Mesendoderm (in vitro differentiated cells): ENCODE results near the gene RRP7A.
"Not testable (repeated sequence)": the region's sequence is repeated elsewhere in the genome, so short reads cannot be mapped to it uniquely, and the experiment has no call there.

ENCODE experiments used
- DNase-seq: peaks from one replicate; pipeline ENCODE4 v3.0.0; 2013
- H2AK5ac ChIP-seq: 2 replicates; pipeline ENCODE4 v1.6.1; 2013; ENCODE audit warnings: low read length, inconsistent platforms
- H2BK120ac ChIP-seq: 2 replicates; pipeline ENCODE4 v1.6.1; 2013; ENCODE audit warnings: low read depth, mild to moderate bottlenecking, low read length, moderate library complexity, mixed read lengths
- H2BK15ac ChIP-seq: replicated peaks from 2 replicates; pipeline ENCODE4 v1.6.1; 2013; ENCODE audit warnings: low read depth, mild to moderate bottlenecking, moderate library complexity
- H2BK5ac ChIP-seq: 2 replicates; pipeline ENCODE4 v1.6.1; 2013; ENCODE audit warnings: low read length, inconsistent platforms
- H3K18ac ChIP-seq: 2 replicates; pipeline ENCODE4 v1.6.1; 2013; ENCODE audit warnings: mild to moderate bottlenecking, low read length, mixed read lengths
- H3K23ac ChIP-seq: one replicate; pipeline ENCODE4 v1.6.1; 2013; ENCODE audit warnings: low read length
- H3K27ac ChIP-seq: 2 replicates; pipeline ENCODE4 v1.5.1; 2013; ENCODE audit warnings: low read depth, mild to moderate bottlenecking, inconsistent platforms, low read length, moderate library complexity
- H3K27me3 ChIP-seq: 2 replicates; pipeline ENCODE4 v1.6.1; 2013; ENCODE audit warnings: low read length, control low read depth, mild to moderate bottlenecking, inconsistent platforms; ENCODE audit not compliant: insufficient read depth, poor library complexity
- H3K36me3 ChIP-seq: 2 replicates; pipeline ENCODE4 v1.6.1; 2013; ENCODE audit warnings: low read length, inconsistent platforms; ENCODE audit not compliant: control insufficient read depth, insufficient read depth
- H3K4ac ChIP-seq: one replicate; pipeline ENCODE4 v1.6.1; 2013; ENCODE audit warnings: low read depth, mild to moderate bottlenecking, low read length, moderate library complexity
- H3K4me1 ChIP-seq: 2 replicates; pipeline ENCODE4 v1.6.1; 2013; ENCODE audit warnings: low read depth, low read length, inconsistent platforms; ENCODE audit not compliant: control insufficient read depth
- H3K4me2 ChIP-seq: 2 replicates; pipeline ENCODE4 v1.6.1; 2013; ENCODE audit warnings: low read length
- H3K4me3 ChIP-seq: 2 replicates; pipeline ENCODE4 v1.5.1; 2013; ENCODE audit warnings: mild to moderate bottlenecking, low read length
- H3K56ac ChIP-seq: one replicate; pipeline ENCODE4 v1.6.1; 2013; ENCODE audit warnings: low read length
- H3K79me1 ChIP-seq: 2 replicates; pipeline ENCODE4 v1.6.1; 2013; ENCODE audit warnings: low read length, inconsistent platforms
- H3K79me2 ChIP-seq: 2 replicates; pipeline ENCODE4 v1.6.1; 2013; ENCODE audit warnings: mild to moderate bottlenecking, low read length; ENCODE audit not compliant: control insufficient read depth, insufficient read depth
- H3K9ac ChIP-seq: 2 replicates; pipeline ENCODE4 v1.6.1; 2013; ENCODE audit warnings: low read length, inconsistent platforms
- H4K5ac ChIP-seq: one replicate; pipeline ENCODE4 v1.6.1; 2013; ENCODE audit warnings: low read length
- H4K8ac ChIP-seq: one replicate; pipeline ENCODE4 v1.6.1; 2013; ENCODE audit warnings: low read depth, mild to moderate bottlenecking, control low read depth, low read length, moderate library complexity
- WGBS: extraction: QIAGEN DNeasy Blood & Tissue Kit; methylation state at CpG from one replicate; pipeline ENCODE4 v1.1.7; 2013; ENCODE audit warnings: low lambda C conversion rate, missing lambda C conversion rate; ENCODE audit not compliant: insufficient coverage; ENCODE audit errors: extremely low coverage; 5-methylcytosine and 5-hydroxymethylcytosine counted together

Gene RRP7A

DNA sequence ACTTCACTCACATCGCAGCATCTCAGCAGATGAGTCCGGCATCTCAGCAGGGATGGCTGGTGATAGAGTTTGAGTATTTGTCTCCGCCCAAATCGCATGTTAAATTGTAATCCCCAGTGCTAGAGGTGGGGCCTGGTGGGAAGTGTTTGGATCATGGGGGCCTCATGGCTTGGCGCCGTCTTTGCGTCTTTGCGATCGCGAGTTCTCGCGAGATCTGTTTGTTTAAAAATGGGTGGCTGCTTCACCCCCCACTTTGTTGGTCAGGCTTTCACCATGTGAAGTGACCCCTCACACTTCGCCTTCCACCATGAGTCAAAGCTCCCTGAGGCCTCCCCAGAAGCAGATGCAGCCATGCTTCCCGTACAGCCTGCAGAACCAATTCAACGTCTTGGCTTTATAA, 3.0 kb upstream of the RRP7A start:
- no peak overlapping the region for H3K27ac ChIP-seq
- H3K4me2 ChIP-seq = no peak overlapping the region
- H3K79me2 ChIP-seq = peaks cover 6% of the 10 kb centered on the region
- H2BK120ac ChIP-seq = no peak overlapping the region
- WGBS = no CpG with 5 or more reads among the region's 15 CpGs
- no peak overlapping the region for H4K8ac ChIP-seq
- H3K4me1 ChIP-seq = no peaks in the 10 kb centered on the region
- H3K56ac ChIP-seq = no peak overlapping the region
- H3K79me1 ChIP-seq = peaks cover 2% of the 10 kb centered on the region
- no peak overlapping the region for H3K9ac ChIP-seq
- H3K18ac ChIP-seq = no peak overlapping the region
- no peak overlapping the region for H3K4me3 ChIP-seq
- H3K4ac ChIP-seq = no peak overlapping the region
- no peaks in the 10 kb centered on the region for H3K36me3 ChIP-seq
- H2AK5ac ChIP-seq = no peak overlapping the region
- no peak overlapping the region for H4K5ac ChIP-seq
- no peak overlapping the region for H2BK15ac ChIP-seq
- no peaks in the 10 kb centered on the region for H3K27me3 ChIP-seq
- H2BK5ac ChIP-seq = no peak overlapping the region
- DNase-seq = no peak
- H3K23ac ChIP-seq = no peak overlapping the region

DNA sequence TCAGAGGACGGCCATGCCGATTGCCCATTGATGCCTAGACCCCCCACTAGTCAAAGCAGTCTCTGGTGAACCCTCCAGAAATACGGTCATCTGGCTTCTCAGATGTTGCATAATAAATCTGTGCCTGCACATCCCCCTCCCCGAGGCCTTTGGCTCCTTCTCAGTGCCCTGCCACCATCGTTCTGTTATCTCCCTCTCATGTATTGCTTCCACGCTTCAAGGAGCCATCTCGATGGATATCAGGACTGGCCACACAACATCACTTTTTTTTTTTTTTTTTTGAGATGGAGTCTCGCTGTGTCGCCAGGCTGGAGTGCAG, 1.6 kb upstream of the RRP7A start:
- H2BK15ac ChIP-seq = no peak overlapping the region
- H3K4me3 ChIP-seq = no peak overlapping the region
- H3K4me2 ChIP-seq = no peak overlapping the region
- no peak overlapping the region for H3K9ac ChIP-seq
- H3K27me3 ChIP-seq = no peaks in the 10 kb centered on the region
- no peaks in the 10 kb centered on the region for H3K36me3 ChIP-seq
- no peak for DNase-seq
- no peak overlapping the region for H3K27ac ChIP-seq
- WGBS = no CpG with 5 or more reads among the region's 9 CpGs
- H3K79me1 ChIP-seq = peaks cover 2% of the 10 kb centered on the region
- peaks cover 9% of the 10 kb centered on the region for H3K79me2 ChIP-seq
- H3K18ac ChIP-seq = no peak overlapping the region
- no peak overlapping the region for H4K8ac ChIP-seq
- no peak overlapping the region for H2AK5ac ChIP-seq
- H4K5ac ChIP-seq = no peak overlapping the region
- H2BK120ac ChIP-seq = no peak overlapping the region
- H2BK5ac ChIP-seq = no peak overlapping the region
- no peak overlapping the region for H3K56ac ChIP-seq
- H3K23ac ChIP-seq = no peak overlapping the region
- H3K4ac ChIP-seq = no peak overlapping the region
- no peaks in the 10 kb centered on the region for H3K4me1 ChIP-seq

DNA sequence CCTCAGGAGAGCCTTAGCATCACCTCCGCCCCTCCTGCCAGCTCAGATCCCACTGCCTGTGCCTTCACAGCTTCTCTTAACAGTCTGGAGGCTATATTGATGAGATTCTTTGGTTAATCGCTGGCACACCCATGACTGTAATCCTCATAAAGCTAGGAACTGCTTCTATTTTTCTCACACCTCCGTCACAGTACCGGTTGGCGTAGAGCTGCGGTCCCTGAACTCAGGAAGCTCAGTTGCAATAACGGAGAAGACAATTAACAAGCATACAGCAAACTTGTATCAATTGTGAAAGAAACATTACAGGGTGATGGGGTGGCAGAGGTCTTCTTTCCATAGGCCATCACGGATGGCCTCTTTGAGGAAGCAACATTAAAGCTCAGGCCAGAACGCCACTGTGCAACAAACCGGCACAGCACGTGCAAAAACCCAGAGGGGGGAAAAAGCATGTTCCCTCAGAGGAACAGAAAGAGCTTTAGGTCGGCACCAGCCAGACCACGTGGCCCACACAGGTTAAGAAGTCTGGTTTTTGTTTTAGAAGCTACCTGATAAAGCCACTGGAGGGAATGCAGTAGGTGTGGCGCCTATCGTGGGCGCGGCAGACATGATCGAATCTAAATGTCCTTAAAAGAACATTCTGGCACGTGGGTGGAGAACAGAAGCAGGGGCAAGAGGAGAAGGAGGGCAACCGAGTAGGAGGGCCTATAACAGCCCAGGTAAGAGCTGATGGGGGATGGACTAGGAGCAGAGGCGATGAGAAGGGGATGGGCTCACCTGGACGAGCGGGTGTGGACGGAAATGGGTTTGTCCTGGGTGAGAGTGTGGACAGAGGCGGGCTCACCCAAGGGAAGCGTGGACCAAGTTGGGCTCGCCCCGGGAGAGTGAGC, 715 bp downstream of the RRP7A start:
- peak overlapping the region; percentile 84 for H3K4me3 ChIP-seq
- H2BK15ac ChIP-seq, H3K18ac ChIP-seq, H3K79me1 ChIP-seq, H4K8ac ChIP-seq, H3K27me3 ChIP-seq, H3K27ac ChIP-seq, H3K4ac ChIP-seq, H2BK120ac ChIP-seq, DNase-seq, H2BK5ac ChIP-seq, H2AK5ac ChIP-seq, H3K4me1 ChIP-seq, H4K5ac ChIP-seq, H3K36me3 ChIP-seq: not testable (repeated sequence)
- no CpG with 5 or more reads among the region's 28 CpGs for WGBS
- peak overlapping the region; percentile 24 for H3K23ac ChIP-seq
- H3K56ac ChIP-seq = peak overlapping the region; percentile 96
- peak overlapping the region; percentile 79 for H3K4me2 ChIP-seq
- peak overlapping the region; percentile 90 for H3K9ac ChIP-seq
- H3K79me2 ChIP-seq = peaks cover 12% of the 10 kb centered on the region

DNA sequence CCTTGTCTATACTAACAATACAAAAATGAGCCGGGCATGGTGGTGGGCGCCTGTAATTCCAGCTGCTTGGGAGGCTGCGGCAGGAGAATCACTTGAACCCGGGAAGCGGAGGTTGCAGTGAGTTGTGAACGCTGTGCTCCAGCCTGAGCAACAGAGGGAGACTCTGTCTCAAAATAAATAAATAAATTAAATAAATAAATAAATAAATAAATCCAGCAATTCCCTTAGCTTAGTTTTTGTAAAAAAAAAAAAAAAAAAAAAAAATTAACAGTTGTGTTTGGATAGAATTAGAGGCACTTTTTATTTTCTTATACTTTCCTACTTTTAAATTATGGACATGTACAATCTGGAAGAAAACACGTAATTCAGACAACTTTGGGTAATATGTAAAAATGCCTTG, 2.5 kb downstream of the RRP7A start:
- H3K27me3 ChIP-seq, H3K56ac ChIP-seq, H3K4me3 ChIP-seq, H3K4me2 ChIP-seq, H3K79me1 ChIP-seq, DNase-seq, H3K9ac ChIP-seq, H3K27ac ChIP-seq, H3K4ac ChIP-seq, H2BK120ac ChIP-seq, H3K23ac ChIP-seq, H3K4me1 ChIP-seq, H3K36me3 ChIP-seq, H4K5ac ChIP-seq, H4K8ac ChIP-seq, H2BK15ac ChIP-seq, H2AK5ac ChIP-seq, H2BK5ac ChIP-seq, H3K18ac ChIP-seq: not testable (repeated sequence)
- H3K79me2 ChIP-seq = peaks cover 12% of the 10 kb centered on the region
- WGBS = no CpG with 5 or more reads among the region's 7 CpGs

GRCh38 chr22:42515896-42516295, 3.7 kb downstream of the RRP7A start:
- no peaks in the 10 kb centered on the region for H3K27me3 ChIP-seq
- no peaks in the 10 kb centered on the region for H3K4me1 ChIP-seq
- H3K36me3 ChIP-seq = peaks cover 5% of the 10 kb centered on the region
- H3K56ac ChIP-seq = no peak overlapping the region
- no peak overlapping the region for H2BK15ac ChIP-seq
- no peak overlapping the region for H4K5ac ChIP-seq
- no peak overlapping the region for H3K9ac ChIP-seq
- no peak overlapping the region for H3K4me2 ChIP-seq
- H3K79me2 ChIP-seq = peaks cover 12% of the 10 kb centered on the region
- no peak overlapping the region for H3K18ac ChIP-seq
- no peak for DNase-seq
- H3K27ac ChIP-seq = no peak overlapping the region
- no peak overlapping the region for H4K8ac ChIP-seq
- no peak overlapping the region for H2AK5ac ChIP-seq
- no peak overlapping the region for H3K23ac ChIP-seq
- no peak overlapping the region for H2BK5ac ChIP-seq
- WGBS = no CpG with 5 or more reads among the region's 14 CpGs
- H3K79me1 ChIP-seq = peaks cover 2% of the 10 kb centered on the region
- H2BK120ac ChIP-seq = no peak overlapping the region
- no peak overlapping the region for H3K4me3 ChIP-seq
- no peak overlapping the region for H3K4ac ChIP-seq

DNA sequence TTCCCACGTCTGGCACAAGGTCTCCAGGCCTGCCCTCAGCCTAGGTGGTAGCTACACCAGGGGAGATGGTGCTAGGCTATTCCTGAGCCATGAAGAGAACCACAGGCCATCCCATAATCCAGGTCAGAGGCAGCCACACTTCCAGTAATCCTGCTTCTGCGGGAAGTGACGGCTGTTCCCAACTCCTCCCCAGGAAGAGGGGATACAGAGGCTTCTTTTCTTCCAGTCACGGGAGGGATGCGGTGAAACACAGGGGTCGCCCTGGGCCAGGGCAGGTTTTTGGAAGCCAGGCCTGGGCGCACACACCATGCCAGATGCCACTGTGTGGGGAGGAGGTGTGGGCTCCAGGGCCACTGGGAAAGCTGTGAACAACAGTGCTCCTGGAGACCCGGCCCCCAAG, 4.3 kb downstream of the RRP7A start:
- not testable (repeated sequence) for H3K9ac ChIP-seq, H3K27ac ChIP-seq, H3K56ac ChIP-seq, H2BK15ac ChIP-seq, H2BK120ac ChIP-seq, H3K27me3 ChIP-seq, H3K4me2 ChIP-seq, H4K8ac ChIP-seq, H3K4ac ChIP-seq, H3K36me3 ChIP-seq, H2AK5ac ChIP-seq, H4K5ac ChIP-seq, H3K4me1 ChIP-seq, H3K18ac ChIP-seq, H2BK5ac ChIP-seq, H3K23ac ChIP-seq, H3K4me3 ChIP-seq, H3K79me1 ChIP-seq, DNase-seq
- H3K79me2 ChIP-seq = peaks cover 12% of the 10 kb centered on the region
- no CpG with 5 or more reads among the region's 8 CpGs for WGBS
